H1 (cell line): Measurements from ENCODE around the gene GABRR2. TPM values are rescaled to one million over a fixed set of nuclear protein-coding genes. Genes with fewer than 3 reads are reported as not detected.

ENCODE experiments used
- CTCF ChIA-PET: fragments of 300-600 bp; sonication (Branson Sonifier 250); formaldehyde crosslinking; loops from one replicate; lab custom pipeline; 2021; ENCODE audit not compliant: partially characterized antibody; lab: Charles Lee
- POLR2A ChIA-PET: fragments of 300-600 bp; sonication (Branson Sonifier 250); formaldehyde crosslinking; loops from one replicate; lab custom pipeline; 2021; ENCODE audit warnings: inconsistent platforms; ENCODE audit not compliant: partially characterized antibody; lab: Charles Lee
- DNase-seq, 2 experiments: peaks; one replicate each; pipeline versions ENCODE4 v3.0.0 to v3.0.0-alpha.2; 2010 to 2022; ENCODE audit warnings: low spot score in 2 of 2, low read depth in 1 of 2, mixed read lengths in 1 of 2
- FAIRE-seq: peaks from 2 replicates; lab custom pipeline; 2011; peaks lifted over from hg19 to GRCh38; lab: Jason Lieb, UNC
- H2AFZ ChIP-seq: 2 replicates; pipeline ENCODE4 v1.8.1; 2012; ENCODE audit warnings: low read length, inconsistent platforms
- H2AK5ac ChIP-seq: 2 replicates; pipeline ENCODE4 v1.6.1; 2013; ENCODE audit warnings: low read depth, low read length
- H2BK120ac ChIP-seq: replicated peaks from 2 replicates; pipeline ENCODE3; 2013; ENCODE audit warnings: low read depth, low read length, inconsistent platforms
- H2BK12ac ChIP-seq: 2 replicates; pipeline ENCODE4 v1.6.1; 2013; ENCODE audit warnings: low read depth, low read length
- H2BK15ac ChIP-seq: 2 replicates; pipeline ENCODE4 v1.6.1; 2013; ENCODE audit warnings: low read length
- H2BK20ac ChIP-seq: 2 replicates; pipeline ENCODE4 v1.6.1; 2013; ENCODE audit warnings: low read length
- H2BK5ac ChIP-seq: 2 replicates; pipeline ENCODE4 v1.6.1; 2013; ENCODE audit warnings: low read depth, low read length
- H3K14ac ChIP-seq: 2 replicates; pipeline ENCODE4 v1.6.1; 2013; ENCODE audit warnings: inconsistent platforms; ENCODE audit not compliant: insufficient read length
- H3K18ac ChIP-seq: 2 replicates; pipeline ENCODE4 v1.6.1; 2013; ENCODE audit warnings: low read length; ENCODE audit errors: extremely low read depth
- H3K23ac ChIP-seq: 2 replicates; pipeline ENCODE4 v1.6.1; 2013; ENCODE audit warnings: inconsistent platforms; ENCODE audit not compliant: insufficient read length
- H3K23me2 ChIP-seq: 2 replicates; pipeline ENCODE4 v1.6.1; 2013; ENCODE audit warnings: low read depth, low read length
- H3K27ac ChIP-seq: 2 replicates; pipeline ENCODE4 v1.6.1; 2011; ENCODE audit warnings: low read depth, low read length, inconsistent platforms
- H3K27me3 ChIP-seq, 4 experiments: replicated peaks in 1 of 4; 1 replicate in 1 of 4; 2 replicates in 3 of 4; pipeline versions ENCODE4 v1.6.1 to v1.8.1; 2011 to 2013; ENCODE audit warnings: low read length in 3 of 4, mild to moderate bottlenecking in 3 of 4, inconsistent platforms in 2 of 4, mixed read lengths in 2 of 4, moderate library complexity in 1 of 4; ENCODE audit not compliant: control insufficient read depth in 3 of 4, insufficient read depth in 3 of 4; ENCODE audit errors: extremely low read depth in 1 of 4
- H3K36me3 ChIP-seq, 4 experiments: 2 replicates each; pipeline versions ENCODE4 v1.6.1 to v1.8.1; 2011 to 2013; ENCODE audit warnings: mild to moderate bottlenecking in 4 of 4, low read length in 3 of 4, moderate library complexity in 2 of 4, control low read depth in 1 of 4, inconsistent platforms in 1 of 4; ENCODE audit not compliant: insufficient read depth in 4 of 4, control insufficient read depth in 2 of 4
- H3K4ac ChIP-seq: replicated peaks from 2 replicates; pipeline ENCODE3; 2013; ENCODE audit warnings: low read length, low read depth, mixed read lengths, inconsistent platforms; ENCODE audit not compliant: insufficient read length
- H3K4me1 ChIP-seq, 4 experiments: replicated peaks in 1 of 4; 1 replicate in 1 of 4; 2 replicates in 3 of 4; pipeline versions ENCODE4 v1.6.1 to v1.8.1; 2011 to 2013; ENCODE audit warnings: low read length in 3 of 4, inconsistent platforms in 2 of 4, mixed read lengths in 1 of 4; ENCODE audit not compliant: insufficient read depth in 4 of 4, control insufficient read depth in 3 of 4
- H3K4me2 ChIP-seq, 2 experiments: 2 replicates each; pipeline versions ENCODE4 v1.6.1 to v1.8.1; 2011 to 2013; ENCODE audit warnings: low read depth in 2 of 2, low read length in 2 of 2, control low read depth in 1 of 2, inconsistent platforms in 1 of 2, mild to moderate bottlenecking in 1 of 2; ENCODE audit not compliant: insufficient read depth in 1 of 2
- H3K4me3 ChIP-seq, 4 experiments: fragments of 200-600, 300-600 bp in 1 of 4; sonication (generic), shearing (Covaris generic), sonication (Bioruptor Twin) in 1 of 4; 2 replicates each; pipeline versions ENCODE4 v1.5.1 to v1.8.1; 2011 to 2016; ENCODE audit warnings: low read length in 4 of 4, low read depth in 3 of 4, control low read depth in 2 of 4, inconsistent platforms in 2 of 4, mild to moderate bottlenecking in 2 of 4, mixed read lengths in 1 of 4, moderate library complexity in 1 of 4; ENCODE audit not compliant: insufficient read depth in 2 of 4; ENCODE audit errors: extremely low read depth in 1 of 4
- H3K56ac ChIP-seq: replicated peaks from 2 replicates; pipeline ENCODE3; 2013; ENCODE audit warnings: low read depth, mild to moderate bottlenecking, mixed read lengths, low read length, inconsistent platforms; ENCODE audit not compliant: insufficient read length
- H3K79me1 ChIP-seq: 2 replicates; pipeline ENCODE4 v1.6.1; 2013; ENCODE audit warnings: low read depth, low read length, control low read depth
- H3K79me2 ChIP-seq, 2 experiments: 2 replicates each; pipeline versions ENCODE4 v1.6.1 to v1.8.1; 2012 to 2013; ENCODE audit warnings: low read length in 2 of 2, mild to moderate bottlenecking in 2 of 2, inconsistent platforms in 1 of 2; ENCODE audit not compliant: insufficient read depth in 2 of 2, control insufficient read depth in 1 of 2
- H3K9ac ChIP-seq, 4 experiments: replicated peaks in 1 of 4; 1 replicate in 1 of 4; 2 replicates in 3 of 4; pipeline versions ENCODE4 v1.6.1 to v1.8.1; 2011 to 2013; ENCODE audit warnings: low read depth in 3 of 4, low read length in 3 of 4, control low read depth in 2 of 4, mild to moderate bottlenecking in 2 of 4, moderate library complexity in 2 of 4, inconsistent platforms in 1 of 4; ENCODE audit errors: extremely low read depth in 1 of 4
- H3K9me3 ChIP-seq, 2 experiments: 2 replicates each; pipeline versions ENCODE4 v1.6.1 to v1.8.1; 2012 to 2013; ENCODE audit warnings: mild to moderate bottlenecking in 2 of 2, moderate library complexity in 2 of 2, control low read depth in 1 of 2, inconsistent platforms in 1 of 2, low read depth in 1 of 2, low read length in 1 of 2, mixed read lengths in 1 of 2; ENCODE audit not compliant: insufficient read depth in 2 of 2
- H4K20me1 ChIP-seq, 2 experiments: replicated peaks in 1 of 2; 2 replicates each; pipeline versions ENCODE3 to v1.8.1; 2011 to 2013; ENCODE audit warnings: inconsistent platforms in 2 of 2, low read length in 2 of 2, mild to moderate bottlenecking in 1 of 2; ENCODE audit not compliant: insufficient read depth in 2 of 2, control insufficient read depth in 1 of 2
- H4K5ac ChIP-seq: 2 replicates; pipeline ENCODE4 v1.6.1; 2013; ENCODE audit warnings: low read length, low read depth, mixed read lengths, inconsistent platforms; ENCODE audit not compliant: insufficient read length
- H4K8ac ChIP-seq: 2 replicates; pipeline ENCODE4 v1.8.0; 2013; ENCODE audit warnings: mild to moderate bottlenecking, moderate library complexity, low read length, inconsistent platforms; ENCODE audit not compliant: insufficient read depth; ENCODE audit errors: extremely low read depth
- H4K91ac ChIP-seq: replicated peaks from 2 replicates; pipeline ENCODE3; 2013; ENCODE audit warnings: low read length, mixed read lengths, inconsistent platforms; ENCODE audit not compliant: insufficient read length
- RFX5 ChIP-seq: IDR thresholded peaks from 2 replicates; pipeline ENCODE4 v1.6.1; 2011; ENCODE audit warnings: low read depth, low read length, improper control_type of control experiment, borderline replicate concordance
- WGBS, 2 experiments: shearing (Covaris generic) in 1 of 2; methylation state at CpG; one replicate each; pipeline versions ENCODE4 v1.1.6 to v1.1.7; 2013 to 2015; ENCODE audit warnings: low lambda C conversion rate in 2 of 2, mixed read lengths in 2 of 2, inconsistent platforms in 1 of 2, low coverage in 1 of 2, missing lambda C conversion rate in 1 of 2; ENCODE audit not compliant: insufficient replicate concordance in 2 of 2, insufficient coverage in 1 of 2, insufficient read length in 1 of 2; ENCODE audit errors: extremely low coverage in 1 of 2, missing lambda C conversion rate in 1 of 2; 5-methylcytosine and 5-hydroxymethylcytosine counted together
- long read RNA-seq, 2 experiments: library from RNA in 1 of 2; library from capped mRNA in 1 of 2; stranded (forward); transcript quantifications; one replicate each; pipeline ENCODE4 v2.0.0, GENCODE V29; 2021; ENCODE audit warnings: inconsistent platforms in 1 of 2
- polyA minus RNA-seq, 3 experiments: library from RNA; depleted of rRNA, polyadenylated mRNA; stranded (reverse); fragments of >200 nt; gene quantifications; 1 replicate in 2 of 3; 2 replicates in 1 of 3; pipeline ENCODE4 v1.2.3, GENCODE V29; 2011
- polyA plus RNA-seq, 7 experiments: library from polyadenylated mRNA; depleted of rRNA in 3 of 7; stranded (reverse) in 5 of 7; unstranded in 2 of 7; fragments of >200 nt in 5 of 7; fragments of 200-250 nt in 2 of 7; gene quantifications; 1 replicate in 5 of 7; 2 replicates in 1 of 7; 4 replicates in 1 of 7; pipeline versions ENCODE4 v1.2.1 to v1.2.3, GENCODE V29; 2011 to 2013; ENCODE audit warnings: missing spikeins in 2 of 7, mixed read lengths in 2 of 7
- total RNA-seq: library from RNA; stranded (reverse); fragmentation: NEBNext Ultra II Directional; extraction: Animal tissue kit (Norgen Biotek cat#: 25700); gene quantifications from 2 replicates; pipeline ENCODE4 v1.2.1, GENCODE V29; 2021

GABRR2 gene
- total RNA-seq: not detected in 2 replicates
- 0.09 TPM in 1 of 2 replicates, not detected in the other for polyA plus RNA-seq (2011; rRNA removed)
- not detected for polyA plus RNA-seq (2011; cell fraction: cytosol; rRNA removed)
- 0.14 TPM for polyA plus RNA-seq (2011; cell fraction: nucleus; rRNA removed)
- polyA plus RNA-seq (2012, experiment 1 of 2): not detected in 4 replicates
- not detected for polyA plus RNA-seq (2012, experiment 2 of 2)
- polyA plus RNA-seq (2013, experiment 1 of 2): 0.04 TPM
- not detected for polyA plus RNA-seq (2013, experiment 2 of 2)
- polyA minus RNA-seq (2011; rRNA and poly(A)+ RNA removed): not detected in 2 replicates
- not detected for polyA minus RNA-seq (2011; cell fraction: cytosol; rRNA and poly(A)+ RNA removed)
- 0.40 TPM for polyA minus RNA-seq (2011; cell fraction: nucleus; rRNA and poly(A)+ RNA removed)
- long read RNA-seq, experiment 1: 0 reads
- long read RNA-seq, experiment 2: 0 reads

DNA sequence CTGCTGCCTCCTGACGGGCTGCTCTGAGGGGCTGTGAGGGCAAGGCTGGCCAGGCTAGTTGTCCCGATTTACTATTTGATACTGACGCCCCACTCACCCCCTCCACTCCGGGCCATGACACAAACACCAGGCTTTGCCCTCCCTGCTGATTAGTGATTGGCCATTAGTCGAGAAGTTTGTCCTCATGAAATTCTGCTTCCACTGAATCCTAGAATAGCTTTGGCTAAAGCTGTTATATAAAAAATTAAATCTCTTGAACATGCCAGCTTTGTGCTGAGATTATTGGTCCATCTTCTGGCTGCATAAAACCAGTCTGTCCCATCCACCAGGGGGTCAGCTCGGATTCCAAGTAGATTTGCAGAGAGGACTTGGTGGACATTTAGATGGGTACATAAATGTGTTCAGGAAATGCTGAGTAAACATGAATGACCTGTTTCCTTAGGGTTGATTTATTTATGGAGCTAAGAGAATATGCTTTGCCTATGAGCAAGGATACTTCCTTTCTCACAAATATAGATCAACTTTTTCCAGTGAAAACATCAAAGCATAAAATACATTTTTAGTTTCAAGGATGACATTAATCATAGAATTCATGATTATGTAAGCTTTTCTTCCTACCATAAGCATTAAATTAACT, at the start of gene GABRR2:
TSS of gene GABRR2 (minus strand) at position 51 of the 637 bp plus-strand sequence. CDS start 134 bp downstream, outside the sequence.
- H3K79me1 ChIP-seq: no peaks in the 10 kb centered on the region
- no peak within 1 kb of the TSS for H2BK20ac ChIP-seq
- no peaks in the 10 kb centered on the region for H4K20me1 ChIP-seq
- no peak within 1 kb of the TSS for H4K8ac ChIP-seq
- no peak within 1 kb of the TSS for H2AFZ ChIP-seq
- no peak for TF ChIP-seq RFX5
- H3K4me3 ChIP-seq: no peak within 1 kb of the TSS
- no peak within 1 kb of the TSS for H3K27ac ChIP-seq
- no peak within 1 kb of the TSS for H2BK5ac ChIP-seq
- H2BK12ac ChIP-seq: no peak within 1 kb of the TSS
- no peaks in the 10 kb centered on the region for H3K27me3 ChIP-seq
- no peak within 1 kb of the TSS for H3K4ac ChIP-seq
- H3K14ac ChIP-seq: no peak within 1 kb of the TSS
- no peaks in the 10 kb centered on the region; a peak in 1 of 8 replicates for H3K36me3 ChIP-seq
- H3K79me2 ChIP-seq: no peaks in the 10 kb centered on the region
- H2BK120ac ChIP-seq: no peak within 1 kb of the TSS
- DNase-seq (no peak), FAIRE-seq (no peak)
- no peak within 1 kb of the TSS for H2AK5ac ChIP-seq
- no peak within 1 kb of the TSS for H3K18ac ChIP-seq
- ChIA-PET POLR2A (no interaction called here), CTCF (interaction anchor here (0.8 to 1.7 kb wide), 8 partner anchors 10 to 317 kb away, joined by 3 to 6 read pairs (median 4); no protein-coding TSS in a partner anchor)
- H3K23me2 ChIP-seq: no peaks in the 10 kb centered on the region; the same call in 1 of the 2 replicates
- no peak within 1 kb of the TSS for H3K4me2 ChIP-seq
- no peak within 1 kb of the TSS for H3K56ac ChIP-seq
- H4K91ac ChIP-seq: no peak within 1 kb of the TSS
- H4K5ac ChIP-seq: no peak within 1 kb of the TSS
- H2BK15ac ChIP-seq: no peak within 1 kb of the TSS
- H3K4me1 ChIP-seq: peaks cover 0 to 3% (median 1%) of the 10 kb centered on the region in 4 experiments; a peak in 3 of 7 replicates
- H3K9me3 ChIP-seq: peaks cover under 1 to 6% of the 10 kb centered on the region in 2 experiments; a peak in 3 of 4 replicates
- H3K9ac ChIP-seq: no peak within 1 kb of the TSS
- 88% methylated on average over 6 of the region's 6 CpGs; no CpG with 5 or more reads in 1 of the 2 experiments for WGBS, 2 experiments
- no peak within 1 kb of the TSS for H3K23ac ChIP-seq
